DND-41 (cell line): ENCODE data around the gene TBL1XR1.

Experiments used
- ATAC-seq: fragments of 200-7000 bp; cut with Tn5 transposase; 3 replicates; pipeline ENCODE4 v1.9.1; 2021; ENCODE audit warnings: low read depth; ENCODE audit not compliant: insufficient read depth
- DNase-seq: peaks from one replicate; pipeline ENCODE4 v3.0.0-alpha.2; 2020
- H2AFZ ChIP-seq: 2 replicates; pipeline ENCODE4 v1.6.0; 2012; ENCODE audit warnings: low read depth, low read length
- H3K27ac ChIP-seq: 2 replicates; pipeline ENCODE4 v1.5.1; 2012; ENCODE audit warnings: low read length, inconsistent platforms
- H3K27me3 ChIP-seq: fragments of 200-600 bp; sonication (generic); 2 replicates; pipeline ENCODE4 v1.6.0; 2012; ENCODE audit warnings: low read length, mild to moderate bottlenecking, inconsistent platforms; ENCODE audit not compliant: insufficient read depth, poor library complexity
- H3K36me3 ChIP-seq: 2 replicates; pipeline ENCODE4 v1.5.1; 2012; ENCODE audit warnings: low read length, inconsistent platforms; ENCODE audit not compliant: insufficient read depth
- H3K4me1 ChIP-seq: 2 replicates; pipeline ENCODE4 v1.5.1; 2012; ENCODE audit warnings: mild to moderate bottlenecking, low read length; ENCODE audit not compliant: insufficient read depth
- H3K4me2 ChIP-seq: 2 replicates; pipeline ENCODE4 v1.6.0; 2012; ENCODE audit warnings: mild to moderate bottlenecking, moderate library complexity, low read length, inconsistent platforms; ENCODE audit not compliant: insufficient read depth
- H3K4me3 ChIP-seq, 2 experiments: fragments of 200-600 bp in 1 of 2; shearing (Covaris generic) in 1 of 2; 2 replicates each; pipeline ENCODE4 v1.5.1; 2012 to 2016; ENCODE audit warnings: inconsistent platforms in 2 of 2, low read length in 2 of 2, mild to moderate bottlenecking in 2 of 2, low read depth in 1 of 2, moderate library complexity in 1 of 2
- H3K79me2 ChIP-seq: 2 replicates; pipeline ENCODE4 v1.6.0; 2012; ENCODE audit warnings: low read length, inconsistent platforms; ENCODE audit not compliant: insufficient read depth
- H3K9ac ChIP-seq: 2 replicates; pipeline ENCODE4 v1.6.0; 2012; ENCODE audit warnings: low read depth, mild to moderate bottlenecking, inconsistent platforms, low read length, moderate library complexity
- H3K9me3 ChIP-seq: 2 replicates; pipeline ENCODE4 v1.5.1; 2012; ENCODE audit warnings: low read length, moderate library complexity, mild to moderate bottlenecking, inconsistent platforms; ENCODE audit not compliant: insufficient read depth, severe bottlenecking
- H4K20me1 ChIP-seq: 2 replicates; pipeline ENCODE4 v1.6.0; 2012; ENCODE audit warnings: low read length; ENCODE audit not compliant: insufficient read depth
- CTCF ChIP-seq: IDR thresholded peaks from 2 replicates; pipeline ENCODE4 v1.5.1; 2012; ENCODE audit warnings: borderline replicate concordance, low read length, moderate library complexity, mild to moderate bottlenecking; ENCODE audit not compliant: poor library complexity, severe bottlenecking; ENCODE audit errors: extremely low read depth
- EZH2 ChIP-seq: IDR thresholded peaks from 3 replicates; pipeline ENCODE4 v1.6.1; 2012; ENCODE audit warnings: borderline replicate concordance, low read depth, mild to moderate bottlenecking, moderate library complexity, low read length, inconsistent platforms; ENCODE audit not compliant: severe bottlenecking

Gene TBL1XR1

GRCh38 chr3:176978441-176978840, 218.8 kb downstream of the TBL1XR1 start:
- H3K27me3 ChIP-seq, result no peaks in the 10 kb centered on the region
- H3K36me3 ChIP-seq, result no peaks in the 10 kb centered on the region
- H3K4me1 ChIP-seq, result no peaks in the 10 kb centered on the region
- DNase-seq, result no peak
- H3K4me3 ChIP-seq, result no peak overlapping the region
- H3K4me2 ChIP-seq, result no peak overlapping the region
- no peak for TF ChIP-seq CTCF
- TF ChIP-seq EZH2, result no peak
- H3K9ac ChIP-seq, result no peak overlapping the region
- H2AFZ ChIP-seq, result no peak overlapping the region
- ATAC-seq, result no peak
- H4K20me1 ChIP-seq, result no peaks in the 10 kb centered on the region
- no peak overlapping the region for H3K27ac ChIP-seq
- no peaks in the 10 kb centered on the region for H3K79me2 ChIP-seq
- H3K9me3 ChIP-seq, result no peaks in the 10 kb centered on the region

GRCh38 chr3:176977331-176977730, 220.0 kb downstream of the TBL1XR1 start:
- no peak for DNase-seq
- ATAC-seq, result no peak
- Histone ChIP-seq H3K79me2 (no peaks in the 10 kb centered on the region), H3K36me3 (no peaks in the 10 kb centered on the region), H4K20me1 (no peaks in the 10 kb centered on the region), H3K4me2 (no peak overlapping the region), H3K4me1 (no peaks in the 10 kb centered on the region), H3K9ac (no peak overlapping the region), H2AFZ (no peak overlapping the region), H3K27me3 (no peaks in the 10 kb centered on the region), H3K4me3 (no peak overlapping the region), H3K9me3 (no peaks in the 10 kb centered on the region), H3K27ac (no peak overlapping the region)
- no peak for TF ChIP-seq CTCF
- TF ChIP-seq EZH2, result no peak

- Histone ChIP-seq H2AFZ (no peak overlapping the region), H3K27me3 (no peaks in the 10 kb centered on the region), H4K20me1 (no peaks in the 10 kb centered on the region), H3K4me2 (no peak overlapping the region), H3K27ac (no peak overlapping the region), H3K9me3 (no peaks in the 10 kb centered on the region), H3K79me2 (no peaks in the 10 kb centered on the region), H3K4me1 (peaks cover 4% of the 10 kb centered on the region), H3K4me3 (no peak overlapping the region), H3K9ac (no peak overlapping the region), H3K36me3 (no peaks in the 10 kb centered on the region)
- TF ChIP-seq EZH2 (no peak), CTCF (no peak)
- DNase-seq (no peak), ATAC-seq (no peak)
Measured at GRCh38 chr3:176976586-176976985, 220.7 kb downstream of the TBL1XR1 start.

GRCh38 chr3:176974279-176974678, 223.0 kb downstream of the TBL1XR1 start:
- no peaks in the 10 kb centered on the region for H3K27me3 ChIP-seq
- no peaks in the 10 kb centered on the region for H4K20me1 ChIP-seq
- DNase-seq (no peak), ATAC-seq (no peak)
- TF ChIP-seq EZH2 (no peak), CTCF (no peak)
- no peaks in the 10 kb centered on the region for H3K9me3 ChIP-seq
- peaks cover 6% of the 10 kb centered on the region for H3K4me1 ChIP-seq
- H3K4me2 ChIP-seq, result no peak overlapping the region
- H3K79me2 ChIP-seq, result no peaks in the 10 kb centered on the region
- H3K4me3 ChIP-seq, result no peak overlapping the region
- no peak overlapping the region for H3K27ac ChIP-seq
- no peaks in the 10 kb centered on the region for H3K36me3 ChIP-seq
- no peak overlapping the region for H2AFZ ChIP-seq
- H3K9ac ChIP-seq, result no peak overlapping the region
